HepG2 (cell line): ENCODE measurements around the gene RNF208. TPM values are rescaled to one million over a fixed set of nuclear protein-coding genes. Genes with fewer than 3 reads are reported as not detected.

ENCODE experiments used
- FOXK2 ChIP-seq: fragments of 450-650 bp; IDR thresholded peaks from 2 replicates; pipeline ENCODE4 v1.6.1; 2016
- KAT7 ChIP-seq: IDR thresholded peaks from 2 replicates; pipeline ENCODE4 v1.6.1; 2018; ENCODE audit warnings: borderline replicate concordance, missing compliant biosample characterization
- MXD4 ChIP-seq: IDR thresholded peaks from 2 replicates; pipeline ENCODE4 v1.6.1; 2016; ENCODE audit warnings: mild to moderate bottlenecking, missing biosample characterization, missing genetic modification reagents
- NBN ChIP-seq: fragments of 450-650 bp; conservative IDR thresholded peaks from 2 replicates; pipeline ENCODE4 v1.6.1; 2017
- NR2F6 ChIP-seq, 2 experiments: IDR thresholded peaks; 2 replicates each; pipeline ENCODE4 v1.6.1; 2016; ENCODE audit warnings: antibody characterized with exemption in 1 of 2, mild to moderate bottlenecking in 1 of 2
- POLR2A ChIP-seq, 2 experiments: IDR thresholded peaks; 2 replicates each; pipeline ENCODE4 v1.6.1; 2011; ENCODE audit warnings: low read depth in 2 of 2, low read length in 2 of 2, mild to moderate bottlenecking in 1 of 2, moderate library complexity in 1 of 2; ENCODE audit not compliant: insufficient read depth in 1 of 2
- SMYD3 ChIP-seq: sonication (generic); formaldehyde crosslinking; IDR thresholded peaks from 2 replicates; pipeline ENCODE4 v1.8.1; 2023; ENCODE audit warnings: mild to moderate bottlenecking, missing genetic modification reagents
- ZNF282 ChIP-seq: fragments of 450-650 bp; IDR thresholded peaks from 2 replicates; pipeline ENCODE4 v1.6.1; 2018; ENCODE audit not compliant: partially characterized antibody
- ZNF720 ChIP-seq: sonication (generic); formaldehyde crosslinking; IDR thresholded peaks from 2 replicates; pipeline ENCODE4 v1.4.0; 2020; ENCODE audit warnings: missing genetic modification reagents
- polyA plus RNA-seq, 8 experiments: library from polyadenylated mRNA; depleted of rRNA in 3 of 8; stranded (reverse) in 7 of 8; unstranded in 1 of 8; fragments of >200 nt; fragmentation: Illumina TruSeq in 4 of 8; extraction: Trizol in 4 of 8; gene quantifications; 2 replicates each; pipeline versions ENCODE4 v1.2.1 to v1.2.3, GENCODE V29; 2011 to 2016; ENCODE audit warnings: low read depth in 4 of 8, missing spikeins in 1 of 8, mixed read lengths in 1 of 8; ENCODE audit not compliant: insufficient read depth in 1 of 8
- total RNA-seq, 5 experiments: library from RNA; depleted of rRNA; stranded (reverse); fragments of >200 nt; fragmentation: Illumina TruSeq; extraction: Trizol; gene quantifications; 2 replicates each; pipeline ENCODE4 v1.2.3, GENCODE V29; 2016; ENCODE audit warnings: low read depth in 1 of 5
- TF ChIP-seq, protein P1 (sequence below): sonication (generic); formaldehyde crosslinking; IDR thresholded peaks from 2 replicates; pipeline ENCODE4 v1.4.0; 2020; ENCODE audit warnings: missing genetic modification reagents
- TF ChIP-seq, protein P2 (sequence below): sonication (generic); formaldehyde crosslinking; IDR thresholded peaks from 2 replicates; pipeline ENCODE4 v1.5.0; 2020; ENCODE audit warnings: missing genetic modification reagents, mild to moderate bottlenecking, borderline replicate concordance
- TF ChIP-seq, protein P3 (sequence below): sonication (generic); formaldehyde crosslinking; IDR thresholded peaks from 2 replicates; pipeline ENCODE4 v1.9.0; 2021; ENCODE audit warnings: missing genetic modification reagents, borderline replicate concordance
- TF ChIP-seq, protein P4 (sequence below): sonication (generic); formaldehyde crosslinking; IDR thresholded peaks from 2 replicates; pipeline ENCODE4 v1.5.0; 2020; ENCODE audit warnings: missing genetic modification reagents
- TF ChIP-seq, protein P5 (sequence below): sonication (generic); formaldehyde crosslinking; IDR thresholded peaks from 2 replicates; pipeline ENCODE4 v1.5.1; 2020; ENCODE audit warnings: mild to moderate bottlenecking, missing genetic modification reagents, moderate library complexity
- TF ChIP-seq, protein P6 (sequence below): sonication (generic); formaldehyde crosslinking; IDR thresholded peaks from 2 replicates; pipeline ENCODE4 v1.4.0; 2020; ENCODE audit warnings: missing genetic modification reagents, borderline replicate concordance

The RNF208 gene
- total and polyA plus RNA-seq, 2 of the 13 experiments (the other 11 are each of a cell fraction or from before 2014, with no cell fraction given), result 1.6 to 2.1 TPM

DNA sequence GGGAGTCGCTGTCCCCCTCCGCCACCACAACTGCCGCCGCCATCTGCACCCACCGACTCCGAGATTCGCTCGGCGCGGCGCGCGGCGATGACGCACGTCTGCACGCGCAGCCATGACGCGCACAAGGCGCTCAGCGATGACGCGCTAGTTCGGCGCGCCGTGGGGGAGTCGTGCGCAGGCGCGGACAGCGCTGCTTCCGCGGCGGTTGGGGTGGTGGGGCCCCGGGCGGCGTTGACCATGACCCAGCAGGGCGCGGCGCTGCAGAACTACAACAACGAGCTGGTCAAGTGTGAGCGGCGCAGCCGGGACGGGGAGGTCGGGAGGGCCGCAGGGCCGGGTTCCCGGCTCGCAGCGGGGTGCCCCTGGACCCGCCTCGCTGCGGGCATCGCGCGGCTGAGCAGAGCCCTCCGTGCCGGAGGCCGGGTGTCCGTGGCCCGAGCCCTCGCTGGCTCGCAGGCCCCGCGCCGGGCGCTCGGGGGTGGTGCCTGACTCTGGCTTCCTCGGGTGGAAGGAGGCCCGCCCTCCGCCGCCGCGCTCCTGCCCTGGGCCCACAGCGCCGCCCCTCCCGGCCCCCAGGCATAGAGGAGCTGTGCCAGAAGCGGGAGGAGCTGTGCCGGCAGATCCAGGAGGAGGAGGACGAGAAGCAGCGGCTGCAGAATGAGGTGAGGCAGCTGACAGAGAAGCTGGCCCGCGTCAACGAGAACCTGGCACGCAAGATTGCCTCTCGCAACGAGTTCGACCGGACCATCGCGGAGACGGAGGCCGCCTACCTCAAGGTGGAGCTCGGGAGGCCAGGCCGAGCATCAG lies 33.3 kb downstream of the RNF208 start, which contains the start of the genes ANAPC2 and SSNA1 (continued):
- TF ChIP-seq, protein P1, sequence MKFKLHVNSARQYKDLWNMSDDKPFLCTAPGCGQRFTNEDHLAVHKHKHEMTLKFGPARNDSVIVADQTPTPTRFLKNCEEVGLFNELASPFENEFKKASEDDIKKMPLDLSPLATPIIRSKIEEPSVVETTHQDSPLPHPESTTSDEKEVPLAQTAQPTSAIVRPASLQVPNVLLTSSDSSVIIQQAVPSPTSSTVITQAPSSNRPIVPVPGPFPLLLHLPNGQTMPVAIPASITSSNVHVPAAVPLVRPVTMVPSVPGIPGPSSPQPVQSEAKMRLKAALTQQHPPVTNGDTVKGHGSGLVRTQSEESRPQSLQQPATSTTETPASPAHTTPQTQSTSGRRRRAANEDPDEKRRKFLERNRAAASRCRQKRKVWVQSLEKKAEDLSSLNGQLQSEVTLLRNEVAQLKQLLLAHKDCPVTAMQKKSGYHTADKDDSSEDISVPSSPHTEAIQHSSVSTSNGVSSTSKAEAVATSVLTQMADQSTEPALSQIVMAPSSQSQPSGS (CRISPR knock-in tag), result peak; percentile 92
- TF ChIP-seq POLR2A (IDR thresholded peaks at IDR 0.05; ENCODE audit: insufficient read depth in 1 of 2, low read depth in 2 of 2, low read length in 2 of 2) (peak in 1 of 2 experiments; percentile 41; a peak in 1 of 4 replicates), ZNF720 (CRISPR knock-in tag) (0 out of 2 replicates have a peak, but pooled peaks have one; percentile 79), MXD4 (CRISPR knock-in tag) (peak; percentile 87), ZNF282 (no peak), NR2F6 (IDR thresholded peaks at IDR 0.05) (no peak), NR2F6 (CRISPR knock-in tag; IDR thresholded peaks at IDR 0.05) (peak; percentile 77), SMYD3 (CRISPR knock-in tag) (no peak), NBN (no peak), FOXK2 (0 out of 2 replicates have a peak, but pooled peaks have one; percentile 54), KAT7 (CRISPR knock-in tag) (peak; percentile 95; the same call in 1 of the 2 replicates)
- TF ChIP-seq, protein P2, sequence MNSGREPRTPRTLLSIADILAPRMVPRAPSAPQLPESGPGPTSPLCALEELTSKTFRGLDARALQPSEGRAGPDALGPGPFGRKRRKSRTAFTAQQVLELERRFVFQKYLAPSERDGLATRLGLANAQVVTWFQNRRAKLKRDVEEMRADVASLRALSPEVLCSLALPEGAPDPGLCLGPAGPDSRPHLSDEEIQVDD (CRISPR knock-in tag), result 0 out of 2 replicates have a peak, but pooled peaks have one; percentile 50
- TF ChIP-seq, protein P3, sequence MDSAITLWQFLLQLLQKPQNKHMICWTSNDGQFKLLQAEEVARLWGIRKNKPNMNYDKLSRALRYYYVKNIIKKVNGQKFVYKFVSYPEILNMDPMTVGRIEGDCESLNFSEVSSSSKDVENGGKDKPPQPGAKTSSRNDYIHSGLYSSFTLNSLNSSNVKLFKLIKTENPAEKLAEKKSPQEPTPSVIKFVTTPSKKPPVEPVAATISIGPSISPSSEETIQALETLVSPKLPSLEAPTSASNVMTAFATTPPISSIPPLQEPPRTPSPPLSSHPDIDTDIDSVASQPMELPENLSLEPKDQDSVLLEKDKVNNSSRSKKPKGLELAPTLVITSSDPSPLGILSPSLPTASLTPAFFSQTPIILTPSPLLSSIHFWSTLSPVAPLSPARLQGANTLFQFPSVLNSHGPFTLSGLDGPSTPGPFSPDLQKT (CRISPR knock-in tag), result no peak
- TF ChIP-seq, protein P4, sequence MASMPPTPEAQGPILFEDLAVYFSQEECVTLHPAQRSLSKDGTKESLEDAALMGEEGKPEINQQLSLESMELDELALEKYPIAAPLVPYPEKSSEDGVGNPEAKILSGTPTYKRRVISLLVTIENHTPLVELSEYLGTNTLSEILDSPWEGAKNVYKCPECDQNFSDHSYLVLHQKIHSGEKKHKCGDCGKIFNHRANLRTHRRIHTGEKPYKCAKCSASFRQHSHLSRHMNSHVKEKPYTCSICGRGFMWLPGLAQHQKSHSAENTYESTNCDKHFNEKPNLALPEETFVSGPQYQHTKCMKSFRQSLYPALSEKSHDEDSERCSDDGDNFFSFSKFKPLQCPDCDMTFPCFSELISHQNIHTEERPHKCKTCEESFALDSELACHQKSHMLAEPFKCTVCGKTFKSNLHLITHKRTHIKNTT (CRISPR knock-in tag), result peak; percentile 84; the same call in 1 of the 2 replicates
- TF ChIP-seq, protein P5, sequence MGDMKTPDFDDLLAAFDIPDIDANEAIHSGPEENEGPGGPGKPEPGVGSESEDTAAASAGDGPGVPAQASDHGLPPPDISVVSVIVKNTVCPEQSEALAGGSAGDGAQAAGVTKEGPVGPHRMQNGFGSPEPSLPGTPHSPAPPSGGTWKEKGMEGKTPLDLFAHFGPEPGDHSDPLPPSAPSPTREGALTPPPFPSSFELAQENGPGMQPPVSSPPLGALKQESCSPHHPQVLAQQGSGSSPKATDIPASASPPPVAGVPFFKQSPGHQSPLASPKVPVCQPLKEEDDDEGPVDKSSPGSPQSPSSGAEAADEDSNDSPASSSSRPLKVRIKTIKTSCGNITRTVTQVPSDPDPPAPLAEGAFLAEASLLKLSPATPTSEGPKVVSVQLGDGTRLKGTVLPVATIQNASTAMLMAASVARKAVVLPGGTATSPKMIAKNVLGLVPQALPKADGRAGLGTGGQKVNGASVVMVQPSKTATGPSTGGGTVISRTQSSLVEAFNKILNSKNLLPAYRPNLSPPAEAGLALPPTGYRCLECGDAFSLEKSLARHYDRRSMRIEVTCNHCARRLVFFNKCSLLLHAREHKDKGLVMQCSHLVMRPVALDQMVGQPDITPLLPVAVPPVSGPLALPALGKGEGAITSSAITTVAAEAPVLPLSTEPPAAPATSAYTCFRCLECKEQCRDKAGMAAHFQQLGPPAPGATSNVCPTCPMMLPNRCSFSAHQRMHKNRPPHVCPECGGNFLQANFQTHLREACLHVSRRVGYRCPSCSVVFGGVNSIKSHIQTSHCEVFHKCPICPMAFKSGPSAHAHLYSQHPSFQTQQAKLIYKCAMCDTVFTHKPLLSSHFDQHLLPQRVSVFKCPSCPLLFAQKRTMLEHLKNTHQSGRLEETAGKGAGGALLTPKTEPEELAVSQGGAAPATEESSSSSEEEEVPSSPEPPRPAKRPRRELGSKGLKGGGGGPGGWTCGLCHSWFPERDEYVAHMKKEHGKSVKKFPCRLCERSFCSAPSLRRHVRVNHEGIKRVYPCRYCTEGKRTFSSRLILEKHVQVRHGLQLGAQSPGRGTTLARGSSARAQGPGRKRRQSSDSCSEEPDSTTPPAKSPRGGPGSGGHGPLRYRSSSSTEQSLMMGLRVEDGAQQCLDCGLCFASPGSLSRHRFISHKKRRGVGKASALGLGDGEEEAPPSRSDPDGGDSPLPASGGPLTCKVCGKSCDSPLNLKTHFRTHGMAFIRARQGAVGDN, result peak; percentile 81
- TF ChIP-seq, protein P6, sequence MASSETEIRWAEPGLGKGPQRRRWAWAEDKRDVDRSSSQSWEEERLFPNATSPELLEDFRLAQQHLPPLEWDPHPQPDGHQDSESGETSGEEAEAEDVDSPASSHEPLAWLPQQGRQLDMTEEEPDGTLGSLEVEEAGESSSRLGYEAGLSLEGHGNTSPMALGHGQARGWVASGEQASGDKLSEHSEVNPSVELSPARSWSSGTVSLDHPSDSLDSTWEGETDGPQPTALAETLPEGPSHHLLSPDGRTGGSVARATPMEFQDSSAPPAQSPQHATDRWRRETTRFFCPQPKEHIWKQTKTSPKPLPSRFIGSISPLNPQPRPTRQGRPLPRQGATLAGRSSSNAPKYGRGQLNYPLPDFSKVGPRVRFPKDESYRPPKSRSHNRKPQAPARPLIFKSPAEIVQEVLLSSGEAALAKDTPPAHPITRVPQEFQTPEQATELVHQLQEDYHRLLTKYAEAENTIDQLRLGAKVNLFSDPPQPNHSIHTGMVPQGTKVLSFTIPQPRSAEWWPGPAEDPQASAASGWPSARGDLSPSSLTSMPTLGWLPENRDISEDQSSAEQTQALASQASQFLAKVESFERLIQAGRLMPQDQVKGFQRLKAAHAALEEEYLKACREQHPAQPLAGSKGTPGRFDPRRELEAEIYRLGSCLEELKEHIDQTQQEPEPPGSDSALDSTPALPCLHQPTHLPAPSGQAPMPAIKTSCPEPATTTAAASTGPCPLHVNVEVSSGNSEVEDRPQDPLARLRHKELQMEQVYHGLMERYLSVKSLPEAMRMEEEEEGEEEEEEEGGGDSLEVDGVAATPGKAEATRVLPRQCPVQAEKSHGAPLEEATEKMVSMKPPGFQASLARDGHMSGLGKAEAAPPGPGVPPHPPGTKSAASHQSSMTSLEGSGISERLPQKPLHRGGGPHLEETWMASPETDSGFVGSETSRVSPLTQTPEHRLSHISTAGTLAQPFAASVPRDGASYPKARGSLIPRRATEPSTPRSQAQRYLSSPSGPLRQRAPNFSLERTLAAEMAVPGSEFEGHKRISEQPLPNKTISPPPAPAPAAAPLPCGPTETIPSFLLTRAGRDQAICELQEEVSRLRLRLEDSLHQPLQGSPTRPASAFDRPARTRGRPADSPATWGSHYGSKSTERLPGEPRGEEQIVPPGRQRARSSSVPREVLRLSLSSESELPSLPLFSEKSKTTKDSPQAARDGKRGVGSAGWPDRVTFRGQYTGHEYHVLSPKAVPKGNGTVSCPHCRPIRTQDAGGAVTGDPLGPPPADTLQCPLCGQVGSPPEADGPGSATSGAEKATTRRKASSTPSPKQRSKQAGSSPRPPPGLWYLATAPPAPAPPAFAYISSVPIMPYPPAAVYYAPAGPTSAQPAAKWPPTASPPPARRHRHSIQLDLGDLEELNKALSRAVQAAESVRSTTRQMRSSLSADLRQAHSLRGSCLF (CRISPR knock-in tag), result no peak
